DMS79 (cell line): ENCODE data around the gene ADAMTS16.
A peak's percentile ranks its signal among the peaks of the same experiment; 100 is the strongest.

Source experiments
- DNase-seq: peaks from one replicate; lab custom pipeline; 2025; lab: John Stamatoyannopoulos, UW

ADAMTS16 gene

GRCh38 chr5:5141625-5142525 is 1.7 kb downstream of the ADAMTS16 start:
- DNase-seq, result peak; percentile 45

DNA sequence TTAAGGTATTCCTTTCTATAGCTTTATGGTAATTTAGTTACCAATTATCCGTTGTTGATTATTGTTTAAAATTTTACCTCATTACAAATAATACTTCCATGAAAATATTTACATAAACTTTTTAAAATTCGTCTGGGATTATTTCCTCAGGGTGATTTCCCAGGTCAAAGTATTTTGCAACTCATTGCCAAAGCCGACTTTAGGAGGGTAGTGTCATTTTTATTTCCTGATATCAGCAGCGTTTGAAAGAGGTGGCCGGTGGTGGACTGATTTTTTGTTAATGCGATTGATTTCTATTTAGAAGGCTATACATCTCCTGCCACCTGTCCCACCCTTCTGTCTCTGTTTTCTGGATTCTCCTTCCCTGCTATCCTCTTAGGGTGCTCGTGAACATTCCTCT is 4.3 kb downstream of the ADAMTS16 start:
- no peak for DNase-seq

GRCh38 chr5:5145651-5146529 is 5.8 kb downstream of the ADAMTS16 start:
- no peak for DNase-seq

GRCh38 chr5:5146530-5147160 is 6.5 kb downstream of the ADAMTS16 start:
- DNase-seq, result no peak

DNA sequence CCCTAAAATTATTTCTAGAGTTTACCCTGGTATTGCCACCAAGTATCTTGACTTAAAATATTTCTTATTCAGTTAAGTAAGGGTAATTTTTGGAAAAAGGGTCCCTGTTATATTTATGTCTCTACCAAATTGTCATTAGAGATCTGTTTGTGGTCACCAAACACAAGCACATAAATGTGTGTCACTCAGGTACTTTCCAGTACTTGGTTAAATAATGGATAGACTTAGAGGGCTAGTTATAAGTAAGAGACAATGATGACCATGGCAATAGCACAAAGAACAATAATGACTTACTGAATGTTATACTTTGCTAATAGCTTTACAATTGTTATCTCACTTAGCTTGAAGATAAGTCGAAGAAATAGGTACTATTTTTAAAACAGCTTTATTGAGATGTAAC is 9.0 kb downstream of the ADAMTS16 start:
- no peak for DNase-seq

DNA sequence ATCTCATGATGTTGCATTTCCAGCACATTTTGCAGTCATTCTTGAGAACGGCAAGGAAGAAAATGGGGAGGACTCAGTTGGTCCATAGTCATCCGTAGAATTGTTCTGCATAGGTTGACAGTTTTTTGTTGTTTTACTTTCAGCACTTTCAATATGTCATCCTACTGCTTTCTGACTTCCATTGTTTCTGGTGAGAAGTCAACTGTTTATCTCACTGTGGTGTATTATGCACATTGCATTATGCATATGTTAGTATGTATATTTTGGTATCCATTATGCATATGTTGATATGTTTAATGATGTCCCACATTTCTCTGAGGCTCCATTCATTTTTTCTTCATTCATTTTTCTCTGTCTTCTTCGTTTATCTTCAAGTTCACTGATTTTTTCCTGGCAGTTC is 10.5 kb downstream of the ADAMTS16 start:
- no peak for DNase-seq

- DNase-seq, result no peak
These were observed 14.6 kb downstream of the ADAMTS16 start for GRCh38 chr5:5154733-5155132.

- no peak for DNase-seq
These were observed 15.5 kb downstream of the ADAMTS16 start for GRCh38 chr5:5155617-5156016.

- DNase-seq, result no peak
These were observed 16.4 kb downstream of the ADAMTS16 start for GRCh38 chr5:5156471-5157082.

DNA sequence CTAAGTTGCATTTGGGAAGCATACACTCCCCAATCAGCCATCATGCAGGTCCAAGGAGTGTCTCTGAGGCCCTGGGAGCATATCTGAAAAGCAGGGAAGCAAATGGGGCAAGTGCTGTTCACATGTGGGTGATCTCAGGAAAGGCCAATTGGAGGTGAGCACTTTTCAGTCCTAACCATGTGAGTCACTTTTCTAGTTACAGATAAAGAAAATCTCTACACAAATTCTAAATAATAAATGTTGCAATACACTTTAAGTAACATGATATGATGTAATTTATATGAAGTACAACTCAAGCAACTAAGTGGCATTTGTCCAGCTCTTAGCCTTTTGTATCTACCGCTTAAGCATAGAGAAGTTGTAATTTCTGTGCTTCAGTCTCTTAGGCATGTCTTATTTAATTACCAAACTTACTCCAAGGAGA is 18.4 kb downstream of the ADAMTS16 start:
- peak; percentile 13 for DNase-seq

- no peak for DNase-seq
These were observed 19.4 kb downstream of the ADAMTS16 start for GRCh38 chr5:5159282-5160103.

GRCh38 chr5:5164163-5164562 is 24.0 kb downstream of the ADAMTS16 start:
- no peak for DNase-seq

GRCh38 chr5:5165541-5166002 is 25.4 kb downstream of the ADAMTS16 start:
- DNase-seq, result no peak

DNA sequence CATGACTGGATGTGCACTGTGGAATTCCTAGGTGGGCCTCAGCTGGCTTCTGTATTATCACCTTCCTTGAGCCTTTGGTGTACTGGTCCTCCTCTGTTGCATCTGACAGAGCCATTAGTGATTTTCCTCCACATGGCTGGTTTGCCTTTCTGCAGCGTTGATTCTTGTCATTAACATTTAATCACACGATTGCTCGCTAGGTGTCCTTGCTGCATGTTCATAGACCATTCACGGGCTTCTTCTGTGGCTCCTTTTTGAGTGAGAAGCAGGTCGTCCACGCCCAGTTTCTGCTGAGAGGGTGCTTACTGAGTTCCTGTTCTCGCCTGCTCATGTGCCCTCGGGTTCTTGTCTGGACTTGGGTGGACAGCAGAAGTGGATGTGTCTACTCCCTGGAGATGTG is 29.3 kb downstream of the ADAMTS16 start:
- DNase-seq, result no peak

DNA sequence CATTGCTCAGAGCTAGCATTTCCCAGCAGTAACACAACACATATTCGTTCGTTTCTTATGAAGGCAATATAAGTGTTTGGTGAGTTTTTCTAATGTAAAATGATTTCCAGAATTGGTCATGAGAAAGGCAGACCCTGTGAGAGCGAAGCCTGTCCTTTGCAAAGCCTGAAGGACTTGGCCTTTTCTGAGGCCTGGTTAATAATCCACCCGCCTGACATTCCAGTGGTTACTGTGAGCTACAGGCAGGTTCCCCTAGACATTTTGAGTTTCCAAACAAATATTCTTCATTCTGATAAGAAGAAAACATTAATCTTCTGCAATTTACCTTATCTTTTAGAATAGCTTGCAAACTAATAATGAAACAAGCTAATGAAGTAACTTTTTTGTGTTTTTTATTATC is 38.0 kb downstream of the ADAMTS16 start:
- DNase-seq, result no peak

- no peak for DNase-seq
These were observed 38.5 kb downstream of the ADAMTS16 start for GRCh38 chr5:5178580-5178979.

DNA sequence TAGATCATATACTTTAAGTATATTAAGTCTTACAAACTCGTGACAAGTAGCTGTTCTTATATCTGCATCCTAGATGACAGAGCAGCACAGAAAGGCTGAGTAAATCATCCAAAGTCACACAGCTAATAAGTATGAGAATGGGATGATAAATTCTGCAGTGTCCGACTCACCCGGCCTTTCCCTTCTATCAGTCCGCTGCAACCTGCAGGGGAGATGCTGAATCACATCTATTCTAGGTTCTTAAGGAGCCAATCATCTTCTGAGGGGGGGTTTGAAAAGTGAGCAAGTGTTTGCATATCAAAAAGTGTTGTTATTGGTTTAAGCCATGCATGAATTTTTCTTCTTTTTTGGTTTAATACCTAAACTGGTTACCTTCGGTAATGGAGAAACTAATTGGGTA is 38.9 kb downstream of the ADAMTS16 start:
- DNase-seq, result no peak

DNA sequence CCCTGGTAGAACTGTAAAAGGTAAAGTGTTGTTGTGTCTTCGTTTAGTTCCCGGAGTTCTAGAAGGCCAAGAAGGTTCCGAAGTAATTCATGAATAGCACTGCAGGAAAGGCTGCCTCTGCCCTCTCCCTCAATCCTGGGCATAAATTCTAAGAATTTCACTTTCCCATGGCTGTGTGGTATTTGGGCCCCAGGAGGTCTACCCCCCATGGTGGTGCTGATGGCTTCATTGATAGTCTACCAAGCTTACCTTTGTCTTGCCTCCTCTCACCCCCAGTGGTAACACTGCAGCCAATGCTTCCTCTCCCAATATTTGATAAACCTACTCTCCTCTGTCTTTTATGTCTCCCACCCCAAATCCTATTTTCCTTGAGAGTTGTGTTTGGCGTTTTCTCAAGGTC is 39.5 kb downstream of the ADAMTS16 start:
- no peak for DNase-seq

- DNase-seq, result no peak
These were observed 41.7 kb downstream of the ADAMTS16 start for GRCh38 chr5:5181650-5182324.

- DNase-seq, result no peak
These were observed 42.5 kb downstream of the ADAMTS16 start for GRCh38 chr5:5182508-5183188.
